Fibroblast of lung (primary cell): Measurements from ENCODE around the gene MRGPRE. TPM values are rescaled to one million over a fixed set of nuclear protein-coding genes. Genes with fewer than 3 reads are reported as not detected.

Experiments used
- DNase-seq, 2 donors: peaks; one replicate each; pipeline versions ENCODE4 v3.0.0 to v3.0.0-alpha.2; 2010; ENCODE audit warnings: low read depth in 2 of 2
- H2AFZ ChIP-seq: 2 replicates; pipeline ENCODE4 v1.5.1; 2012; ENCODE audit warnings: low read length, control low read depth, inconsistent platforms
- H3K27ac ChIP-seq: 2 replicates; pipeline ENCODE4 v1.5.1; 2011; ENCODE audit warnings: low read length, control low read depth; ENCODE audit not compliant: insufficient read depth
- H3K27me3 ChIP-seq: 2 replicates; pipeline ENCODE4 v1.5.1; 2011; ENCODE audit warnings: mild to moderate bottlenecking, low read length; ENCODE audit not compliant: control insufficient read depth, insufficient read depth
- H3K36me3 ChIP-seq: 2 replicates; pipeline ENCODE4 v1.5.1; 2011; ENCODE audit warnings: low read length; ENCODE audit not compliant: control insufficient read depth, insufficient read depth
- H3K4me1 ChIP-seq: 2 replicates; pipeline ENCODE4 v1.5.1; 2011; ENCODE audit warnings: low read length; ENCODE audit not compliant: control insufficient read depth, insufficient read depth; ENCODE audit errors: extremely low read depth
- H3K4me2 ChIP-seq: 2 replicates; pipeline ENCODE4 v1.5.1; 2011; ENCODE audit warnings: low read length, control low read depth; ENCODE audit not compliant: insufficient read depth; ENCODE audit errors: extremely low read depth
- H3K4me3 ChIP-seq, 4 experiments: fragments of 200-600 bp in 1 of 4; sonication (generic) in 1 of 4; replicated peaks in 1 of 4; 2 replicates each; pipeline ENCODE4 v1.5.1; 2011 to 2016; ENCODE audit warnings: low read length in 4 of 4, low read depth in 3 of 4, mild to moderate bottlenecking in 3 of 4, control low read depth in 2 of 4, inconsistent platforms in 1 of 4, mixed read lengths in 1 of 4; ENCODE audit not compliant: insufficient read depth in 1 of 4; ENCODE audit errors: control extremely low read depth in 1 of 4
- H3K79me2 ChIP-seq: 2 replicates; pipeline ENCODE4 v1.5.1; 2012; ENCODE audit warnings: mild to moderate bottlenecking, low read length, inconsistent platforms; ENCODE audit not compliant: control insufficient read depth, insufficient read depth
- H3K9ac ChIP-seq: 2 replicates; pipeline ENCODE4 v1.5.1; 2011; ENCODE audit warnings: mild to moderate bottlenecking, low read length, control low read depth; ENCODE audit not compliant: insufficient read depth
- H3K9me3 ChIP-seq: 2 replicates; pipeline ENCODE4 v1.5.1; 2012; ENCODE audit warnings: low read depth, low read length; ENCODE audit not compliant: control insufficient read depth, insufficient read depth
- H4K20me1 ChIP-seq: 2 replicates; pipeline ENCODE4 v1.5.1; 2011; ENCODE audit warnings: low read length; ENCODE audit not compliant: control insufficient read depth, insufficient read depth; ENCODE audit errors: extremely low read depth
- EZH2 ChIP-seq: IDR thresholded peaks from 2 replicates; pipeline ENCODE4 v1.5.1; 2012; ENCODE audit warnings: low read length, control low read depth, mild to moderate bottlenecking; ENCODE audit errors: missing control alignments
- polyA plus RNA-seq, 2 donors: library from polyadenylated mRNA; depleted of rRNA in 1 of 2; stranded (reverse) in 1 of 2; unstranded in 1 of 2; fragments of >200 nt; gene quantifications; 2 replicates each; pipeline ENCODE4 v1.2.1, GENCODE V29; 2011 to 2012; ENCODE audit warnings: missing spikeins in 1 of 2
- total RNA-seq: library from RNA; depleted of rRNA; stranded (reverse); fragments of >200 nt; gene quantifications from 2 replicates; pipeline ENCODE4 v1.2.1, GENCODE V29; 2014
- TF ChIP-seq, protein P1 (sequence below), 2 donors: IDR thresholded peaks in 1 of 2; conservative IDR thresholded peaks in 1 of 2; 1 replicate in 1 of 2; 2 replicates in 1 of 2; pipeline ENCODE4 v1.5.1; 2011 to 2012; ENCODE audit warnings: low read length in 2 of 2, control low read depth in 1 of 2, inconsistent platforms in 1 of 2, low read depth in 1 of 2, mild to moderate bottlenecking in 1 of 2

The MRGPRE gene
- total and polyA plus RNA-seq, 2 donors (not counting 1 experiment from before 2014, with no cell fraction given) = 0.17 TPM; not detected in 1

DNA sequence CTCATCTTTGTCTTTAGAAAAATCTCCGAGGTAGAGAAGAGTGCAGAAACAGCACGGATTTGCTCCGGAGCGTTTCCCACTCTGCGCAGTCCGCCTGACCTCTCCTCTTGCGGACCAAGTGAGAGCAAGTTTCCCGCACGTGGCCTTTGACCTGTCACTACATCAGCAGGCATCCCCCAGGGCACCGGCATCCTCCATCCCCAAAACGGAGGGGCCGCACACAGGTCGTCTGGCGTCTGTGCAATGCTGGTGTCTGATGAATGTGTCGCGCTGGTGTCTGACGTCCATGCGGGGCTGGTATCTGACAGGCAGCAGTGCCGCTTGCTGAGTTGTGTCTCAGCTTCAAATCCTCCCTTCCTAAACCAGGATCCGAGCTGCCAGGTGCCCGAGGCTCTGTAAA is 739 bp upstream of the MRGPRE start:
- Histone ChIP-seq H3K9me3 (no peaks in the 10 kb centered on the region), H3K4me3 (no peak overlapping the region), H2AFZ (no peak overlapping the region), H3K27me3 (peaks cover 9% of the 10 kb centered on the region), H4K20me1 (no peaks in the 10 kb centered on the region), H3K4me2 (no peak overlapping the region), H3K36me3 (no peaks in the 10 kb centered on the region), H3K79me2 (no peaks in the 10 kb centered on the region), H3K4me1 (no peaks in the 10 kb centered on the region), H3K27ac (no peak overlapping the region), H3K9ac (no peak overlapping the region)
- TF ChIP-seq EZH2 = no peak
- TF ChIP-seq, protein P1, sequence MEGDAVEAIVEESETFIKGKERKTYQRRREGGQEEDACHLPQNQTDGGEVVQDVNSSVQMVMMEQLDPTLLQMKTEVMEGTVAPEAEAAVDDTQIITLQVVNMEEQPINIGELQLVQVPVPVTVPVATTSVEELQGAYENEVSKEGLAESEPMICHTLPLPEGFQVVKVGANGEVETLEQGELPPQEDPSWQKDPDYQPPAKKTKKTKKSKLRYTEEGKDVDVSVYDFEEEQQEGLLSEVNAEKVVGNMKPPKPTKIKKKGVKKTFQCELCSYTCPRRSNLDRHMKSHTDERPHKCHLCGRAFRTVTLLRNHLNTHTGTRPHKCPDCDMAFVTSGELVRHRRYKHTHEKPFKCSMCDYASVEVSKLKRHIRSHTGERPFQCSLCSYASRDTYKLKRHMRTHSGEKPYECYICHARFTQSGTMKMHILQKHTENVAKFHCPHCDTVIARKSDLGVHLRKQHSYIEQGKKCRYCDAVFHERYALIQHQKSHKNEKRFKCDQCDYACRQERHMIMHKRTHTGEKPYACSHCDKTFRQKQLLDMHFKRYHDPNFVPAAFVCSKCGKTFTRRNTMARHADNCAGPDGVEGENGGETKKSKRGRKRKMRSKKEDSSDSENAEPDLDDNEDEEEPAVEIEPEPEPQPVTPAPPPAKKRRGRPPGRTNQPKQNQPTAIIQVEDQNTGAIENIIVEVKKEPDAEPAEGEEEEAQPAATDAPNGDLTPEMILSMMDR (conservative IDR thresholded peaks at IDR 0.05 in 1 of 2, IDR thresholded peaks at IDR 0.05 in 1 of 2; ENCODE audit: low read depth in 1 of 2, low read length in 2 of 2) = no peak
- DNase-seq = no peak

DNA sequence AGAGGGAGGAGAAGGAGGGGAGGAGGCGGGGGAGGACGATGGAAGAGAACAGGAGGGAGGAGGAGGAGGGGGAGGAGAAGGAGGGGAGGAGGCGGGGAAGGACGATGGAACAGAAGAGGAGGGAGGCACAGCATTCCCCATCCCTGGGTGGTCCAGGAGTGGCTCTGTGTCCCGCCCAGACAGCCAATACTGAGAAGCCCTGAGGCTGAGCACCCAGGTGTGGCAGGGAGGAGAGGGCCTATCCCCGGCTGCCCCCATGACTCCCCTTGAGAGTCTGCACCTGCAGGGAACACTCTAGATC is 717 bp downstream of the MRGPRE start:
- no peaks in the 10 kb centered on the region for H3K36me3 ChIP-seq
- no peak overlapping the region for H3K4me3 ChIP-seq
- H3K9ac ChIP-seq = no peak overlapping the region
- no peaks in the 10 kb centered on the region for H3K4me1 ChIP-seq
- H4K20me1 ChIP-seq = no peaks in the 10 kb centered on the region
- no peak for DNase-seq
- no peak overlapping the region for H3K27ac ChIP-seq
- no peak for TF ChIP-seq EZH2
- TF ChIP-seq, protein P1 (conservative IDR thresholded peaks at IDR 0.05 in 1 of 2, IDR thresholded peaks at IDR 0.05 in 1 of 2; ENCODE audit: low read depth in 1 of 2, low read length in 2 of 2) = no peak
- H3K79me2 ChIP-seq = no peaks in the 10 kb centered on the region
- H3K9me3 ChIP-seq = no peaks in the 10 kb centered on the region
- H3K27me3 ChIP-seq = peaks cover 6% of the 10 kb centered on the region
- no peak overlapping the region for H3K4me2 ChIP-seq
- no peak overlapping the region for H2AFZ ChIP-seq

DNA sequence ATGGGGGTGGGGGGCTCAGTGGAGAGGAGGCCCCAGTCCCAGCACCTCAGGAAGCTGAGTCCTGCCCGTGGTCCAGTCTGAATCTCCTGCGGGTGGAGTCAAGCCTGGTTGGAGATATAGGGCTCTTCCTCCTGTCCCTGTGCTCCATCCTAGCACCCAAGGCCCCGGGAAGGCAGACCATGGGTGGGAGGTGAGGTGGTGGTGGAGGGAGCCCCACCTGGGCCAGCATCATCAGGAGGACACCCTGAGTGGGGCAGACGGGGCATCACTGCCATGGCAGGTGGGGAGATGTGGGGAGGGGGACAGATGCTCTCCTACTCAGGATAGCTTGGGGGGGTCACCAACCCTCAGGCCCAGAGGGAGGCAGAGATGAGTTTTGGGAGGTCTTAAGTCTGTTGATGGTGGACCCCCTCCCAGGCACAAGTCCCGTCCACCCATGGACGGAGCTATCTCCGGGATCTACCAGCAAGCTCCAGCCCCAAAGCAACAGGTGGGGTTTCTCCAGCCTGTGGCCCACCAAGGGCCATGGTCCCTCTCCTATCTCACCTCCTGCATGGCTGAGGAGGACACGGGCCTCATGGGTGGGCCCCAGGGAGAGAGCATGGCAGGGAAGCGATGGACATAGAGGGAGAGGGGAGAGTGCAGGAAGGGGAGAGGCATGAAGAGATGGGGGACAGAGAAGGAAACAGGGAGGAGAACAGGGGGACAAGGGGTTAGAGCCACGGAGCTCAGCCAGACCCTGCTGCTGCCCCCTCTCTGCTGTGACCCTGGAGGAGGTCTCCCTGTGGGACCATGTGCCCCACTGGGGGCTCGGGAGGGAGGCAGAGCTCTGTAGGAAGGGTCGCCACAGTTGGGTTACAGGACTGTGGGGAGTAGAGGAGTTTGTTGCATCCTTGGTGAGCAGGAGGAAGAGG is 1.3 kb downstream of the MRGPRE start:
- Histone ChIP-seq H3K9me3 (no peaks in the 10 kb centered on the region), H3K4me2 (no peak overlapping the region), H3K27me3 (peaks cover 6% of the 10 kb centered on the region), H4K20me1 (no peaks in the 10 kb centered on the region), H3K9ac (no peak overlapping the region), H3K4me1 (no peaks in the 10 kb centered on the region), H3K36me3 (no peaks in the 10 kb centered on the region), H3K27ac (no peak overlapping the region), H3K4me3 (no peak overlapping the region), H2AFZ (no peak overlapping the region), H3K79me2 (no peaks in the 10 kb centered on the region)
- TF ChIP-seq, protein P1 (conservative IDR thresholded peaks at IDR 0.05 in 1 of 2, IDR thresholded peaks at IDR 0.05 in 1 of 2; ENCODE audit: low read depth in 1 of 2, low read length in 2 of 2) = no peak
- no peak for TF ChIP-seq EZH2
- DNase-seq = no peak
